ENCODE results near the gene PDE2A.

GRCh38 chr11:72574548-72575460 lies 99.4 kb downstream of the PDE2A start:
- no peak for TF ChIP-seq POLR2A (IDR thresholded peaks at IDR 0.05)
- no peak for TF ChIP-seq CTCF (IDR thresholded peaks at IDR 0.05)
